ENCODE results near the gene LRRK1.

LRRK1 gene, protein sequence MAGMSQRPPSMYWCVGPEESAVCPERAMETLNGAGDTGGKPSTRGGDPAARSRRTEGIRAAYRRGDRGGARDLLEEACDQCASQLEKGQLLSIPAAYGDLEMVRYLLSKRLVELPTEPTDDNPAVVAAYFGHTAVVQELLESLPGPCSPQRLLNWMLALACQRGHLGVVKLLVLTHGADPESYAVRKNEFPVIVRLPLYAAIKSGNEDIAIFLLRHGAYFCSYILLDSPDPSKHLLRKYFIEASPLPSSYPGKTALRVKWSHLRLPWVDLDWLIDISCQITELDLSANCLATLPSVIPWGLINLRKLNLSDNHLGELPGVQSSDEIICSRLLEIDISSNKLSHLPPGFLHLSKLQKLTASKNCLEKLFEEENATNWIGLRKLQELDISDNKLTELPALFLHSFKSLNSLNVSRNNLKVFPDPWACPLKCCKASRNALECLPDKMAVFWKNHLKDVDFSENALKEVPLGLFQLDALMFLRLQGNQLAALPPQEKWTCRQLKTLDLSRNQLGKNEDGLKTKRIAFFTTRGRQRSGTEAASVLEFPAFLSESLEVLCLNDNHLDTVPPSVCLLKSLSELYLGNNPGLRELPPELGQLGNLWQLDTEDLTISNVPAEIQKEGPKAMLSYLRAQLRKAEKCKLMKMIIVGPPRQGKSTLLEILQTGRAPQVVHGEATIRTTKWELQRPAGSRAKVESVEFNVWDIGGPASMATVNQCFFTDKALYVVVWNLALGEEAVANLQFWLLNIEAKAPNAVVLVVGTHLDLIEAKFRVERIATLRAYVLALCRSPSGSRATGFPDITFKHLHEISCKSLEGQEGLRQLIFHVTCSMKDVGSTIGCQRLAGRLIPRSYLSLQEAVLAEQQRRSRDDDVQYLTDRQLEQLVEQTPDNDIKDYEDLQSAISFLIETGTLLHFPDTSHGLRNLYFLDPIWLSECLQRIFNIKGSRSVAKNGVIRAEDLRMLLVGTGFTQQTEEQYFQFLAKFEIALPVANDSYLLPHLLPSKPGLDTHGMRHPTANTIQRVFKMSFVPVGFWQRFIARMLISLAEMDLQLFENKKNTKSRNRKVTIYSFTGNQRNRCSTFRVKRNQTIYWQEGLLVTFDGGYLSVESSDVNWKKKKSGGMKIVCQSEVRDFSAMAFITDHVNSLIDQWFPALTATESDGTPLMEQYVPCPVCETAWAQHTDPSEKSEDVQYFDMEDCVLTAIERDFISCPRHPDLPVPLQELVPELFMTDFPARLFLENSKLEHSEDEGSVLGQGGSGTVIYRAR (N-terminal part only)

DNA sequence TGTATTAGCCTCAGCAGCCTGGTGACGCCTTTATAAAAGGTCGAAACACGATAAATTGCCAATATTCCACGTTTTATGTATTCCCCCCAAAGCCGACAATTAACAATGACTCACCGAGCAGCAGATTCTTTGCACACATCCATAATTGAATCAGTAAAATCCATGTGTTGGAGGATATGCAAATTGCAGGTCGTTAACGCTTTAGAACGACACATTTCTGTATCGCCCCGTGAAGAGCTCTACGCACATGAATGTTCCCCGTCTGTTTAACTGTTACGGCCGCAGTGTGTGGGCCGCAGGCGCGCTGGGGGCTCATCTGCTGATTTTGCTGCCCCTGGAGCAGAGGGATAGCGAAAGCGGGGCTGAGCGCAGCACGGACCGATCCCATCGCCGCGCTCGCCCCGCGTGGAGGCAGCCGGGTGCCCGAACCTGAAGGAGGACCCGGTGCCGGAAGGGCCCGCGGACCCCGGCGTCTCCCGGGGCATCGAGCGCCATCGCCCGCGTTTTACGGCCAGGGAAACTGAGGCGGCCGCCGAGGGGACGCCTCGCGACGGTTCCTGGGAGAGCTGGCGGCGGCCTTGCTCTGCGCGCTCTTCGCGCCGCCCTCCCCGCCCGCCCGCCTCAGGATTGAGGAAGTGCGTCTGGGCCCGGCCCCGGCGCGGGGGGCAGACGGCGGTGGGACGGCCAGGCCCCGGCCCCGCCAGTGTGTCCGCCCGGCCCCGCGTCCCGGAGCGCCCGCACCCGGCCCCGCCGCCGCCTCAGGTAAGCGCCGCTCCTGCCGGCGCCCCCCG is at the start of gene LRRK1:
TSS of gene LRRK1 (plus strand) at position 668 of the 791 bp plus-strand sequence. CDS start 5,276 bp downstream, outside the sequence.
- DNase-seq: peak; percentile 62

GRCh38 chr15:100873029-100873677 is 46.0 kb upstream of the LRRK1 start:
- DNase-seq: peak; percentile 76

- DNase-seq: no peak
Measured at GRCh38 chr15:100875495-100875894, 43.7 kb upstream of the LRRK1 start.

DNA sequence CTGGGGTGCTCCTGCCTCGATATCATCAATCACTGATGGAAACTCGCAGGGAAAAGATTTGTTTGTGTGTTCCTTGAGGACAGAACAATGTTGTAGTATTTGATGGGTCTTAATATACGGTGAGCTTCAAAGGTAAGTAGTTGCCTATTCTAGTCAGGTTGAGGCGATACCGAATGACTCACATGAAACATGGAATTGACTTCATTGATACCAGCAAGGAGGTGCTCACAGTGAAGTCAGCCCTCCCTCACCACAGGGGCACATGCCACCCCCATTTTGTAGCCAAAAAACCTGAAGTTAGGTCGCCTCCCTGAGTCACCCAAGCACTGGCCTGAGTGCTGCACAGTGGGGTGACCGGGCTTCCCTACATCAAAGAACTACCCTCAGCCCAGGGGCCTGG is 43.2 kb upstream of the LRRK1 start:
- DNase-seq: no peak

GRCh38 chr15:100877551-100877950 is 41.6 kb upstream of the LRRK1 start:
- DNase-seq: no peak

- no peak for DNase-seq
Measured at GRCh38 chr15:100878130-100878529, 41.0 kb upstream of the LRRK1 start.

- no peak for DNase-seq
Measured at GRCh38 chr15:100878648-100879047, 40.5 kb upstream of the LRRK1 start.

- DNase-seq: no peak
Measured at GRCh38 chr15:100879061-100879463, 40.1 kb upstream of the LRRK1 start.

DNA sequence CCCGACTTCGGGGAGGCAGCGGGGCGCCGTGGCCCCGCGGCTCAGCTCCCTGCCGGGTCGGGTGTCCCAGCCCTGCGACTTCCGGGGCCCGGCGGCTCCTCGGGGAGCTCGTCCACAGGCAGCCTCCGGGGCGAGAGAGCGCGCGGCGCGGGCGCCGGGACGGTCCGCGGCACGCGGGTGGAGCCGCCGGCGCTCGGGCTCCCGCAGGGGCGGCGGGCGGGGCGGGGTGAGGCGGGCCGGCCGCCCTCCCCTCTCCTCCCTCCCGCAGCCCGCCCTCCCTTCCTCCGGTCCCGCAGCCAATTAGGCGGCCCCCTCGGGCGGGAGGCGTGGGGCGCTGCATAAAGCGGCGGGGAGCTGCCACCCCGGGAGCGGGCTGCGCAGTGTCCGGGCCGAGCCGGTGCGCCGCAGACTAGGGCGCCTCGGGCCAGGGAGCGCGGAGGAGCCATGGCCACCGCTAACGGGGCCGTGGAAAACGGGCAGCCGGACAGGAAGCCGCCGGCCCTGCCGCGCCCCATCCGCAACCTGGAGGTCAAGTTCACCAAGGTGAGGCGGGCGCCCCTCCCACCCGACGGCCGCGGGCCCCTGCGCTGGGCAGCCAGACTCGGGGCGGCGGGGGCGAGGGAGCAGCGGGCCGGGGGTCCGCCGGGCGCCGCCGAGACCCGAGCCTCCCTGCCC is 39.6 kb upstream of the LRRK1 start, which contains the start of gene ALDH1A3:
TSS of gene ALDH1A3 (plus strand) at position 368 of the 675 bp plus-strand sequence. CDS start at position 445, 77 bp downstream.
- peak; percentile 72 for DNase-seq

- DNase-seq: peak; percentile 26
Measured at GRCh38 chr15:100880139-100880896, 38.8 kb upstream of the LRRK1 start.

GRCh38 chr15:100880897-100881242 is 38.3 kb upstream of the LRRK1 start:
- DNase-seq: no peak

DNA sequence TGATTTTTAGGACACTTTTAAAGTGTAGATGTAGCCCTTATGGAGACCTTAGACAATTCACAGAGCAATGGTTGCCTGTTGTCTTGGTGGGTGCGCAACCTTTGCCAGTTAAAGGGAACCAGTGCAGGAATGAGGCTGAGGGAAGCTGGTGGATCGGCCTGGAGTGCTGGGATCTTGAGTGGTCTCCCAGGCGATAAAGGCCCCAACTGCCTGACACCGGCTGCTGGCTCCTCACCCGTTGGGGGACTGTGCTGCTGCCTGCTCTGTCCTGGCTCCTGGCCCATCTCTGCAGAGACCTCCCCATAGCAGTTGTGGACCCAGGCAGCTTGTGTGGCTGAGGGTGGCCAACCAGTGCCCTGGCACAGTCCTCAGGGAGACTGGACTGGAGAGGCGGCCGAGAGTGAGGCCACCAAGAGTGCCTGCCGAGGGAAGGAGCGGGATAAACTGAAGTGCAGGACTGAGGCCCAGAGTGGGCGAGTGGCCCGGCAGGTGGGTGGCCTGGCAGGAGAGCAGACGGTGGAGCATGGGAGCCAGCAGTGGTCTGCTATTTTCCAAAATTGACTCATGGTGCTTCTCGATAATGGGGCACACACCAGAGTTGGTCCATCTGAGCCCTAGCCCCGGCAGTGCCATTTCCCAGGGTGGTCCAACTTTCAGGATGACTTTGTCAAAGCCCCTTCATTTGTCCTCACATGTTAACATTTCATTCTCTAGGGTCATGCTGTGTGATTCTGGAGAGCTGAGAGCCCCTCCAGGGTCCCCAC is 37.4 kb upstream of the LRRK1 start:
- no peak for DNase-seq

DNA sequence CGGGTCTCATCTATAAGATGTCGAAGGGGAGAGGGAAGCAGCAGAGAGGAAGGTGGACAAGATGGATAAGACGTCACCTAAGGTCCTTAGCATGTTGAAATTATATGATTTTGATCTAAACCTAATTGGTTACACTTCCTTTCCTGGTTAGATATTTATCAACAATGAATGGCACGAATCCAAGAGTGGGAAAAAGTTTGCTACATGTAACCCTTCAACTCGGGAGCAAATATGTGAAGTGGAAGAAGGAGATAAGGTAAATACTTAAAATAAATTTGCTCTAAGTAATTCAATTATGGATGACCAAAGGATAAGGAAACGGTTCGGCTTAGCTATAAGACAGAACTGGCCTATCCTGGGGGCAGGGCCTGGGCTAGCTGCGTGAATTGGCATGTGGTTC is 34.0 kb upstream of the LRRK1 start:
- no peak for DNase-seq

DNA sequence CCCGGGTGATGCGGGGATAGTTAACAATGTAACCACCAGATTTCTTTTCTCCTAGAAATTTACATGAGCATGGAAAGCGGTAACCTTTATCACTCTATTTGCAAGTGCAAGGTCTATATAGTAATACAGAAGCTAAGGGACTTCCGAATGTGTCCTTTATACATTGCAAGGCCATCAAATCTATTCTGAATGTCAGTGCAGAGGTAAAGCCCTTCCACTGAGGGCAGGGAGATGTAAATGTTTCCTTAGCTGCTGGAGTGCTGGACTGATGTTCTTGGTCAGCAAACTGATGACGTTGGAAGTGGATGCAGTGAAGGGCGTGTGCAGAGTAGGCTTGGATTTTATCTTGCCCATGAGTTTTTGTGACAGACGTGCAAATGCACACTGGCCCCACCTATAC is 33.3 kb upstream of the LRRK1 start:
- DNase-seq: no peak

DNA sequence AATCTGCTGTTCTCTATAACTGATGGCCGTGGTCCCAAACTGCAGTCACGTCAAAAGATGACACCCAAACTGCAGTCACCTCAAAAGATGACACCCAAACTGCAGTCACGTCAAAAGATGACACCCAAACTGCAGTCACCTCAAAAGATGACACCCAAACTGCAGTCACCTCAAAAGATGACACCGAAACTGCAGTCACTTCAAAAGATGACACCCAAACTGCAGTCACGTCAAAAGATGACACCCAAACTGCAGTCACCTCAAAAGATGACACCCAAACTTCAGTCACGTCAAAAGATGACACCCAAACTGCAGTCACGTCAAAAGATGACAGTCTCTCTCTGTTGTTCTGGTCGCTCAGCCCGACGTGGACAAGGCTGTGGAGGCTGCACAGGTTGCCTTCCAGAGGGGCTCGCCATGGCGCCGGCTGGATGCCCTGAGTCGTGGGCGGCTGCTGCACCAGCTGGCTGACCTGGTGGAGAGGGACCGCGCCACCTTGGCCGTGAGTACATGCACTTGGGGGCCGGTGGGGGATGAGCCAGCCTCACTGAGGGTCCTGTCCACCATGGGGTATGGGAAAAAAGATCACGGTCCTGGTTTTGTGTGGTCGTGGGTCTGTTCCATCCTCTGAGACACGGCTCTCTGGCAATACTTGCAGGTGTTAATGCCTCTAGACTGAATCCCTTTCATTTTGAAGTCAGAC is 31.8 kb upstream of the LRRK1 start:
- DNase-seq: no peak

DNA sequence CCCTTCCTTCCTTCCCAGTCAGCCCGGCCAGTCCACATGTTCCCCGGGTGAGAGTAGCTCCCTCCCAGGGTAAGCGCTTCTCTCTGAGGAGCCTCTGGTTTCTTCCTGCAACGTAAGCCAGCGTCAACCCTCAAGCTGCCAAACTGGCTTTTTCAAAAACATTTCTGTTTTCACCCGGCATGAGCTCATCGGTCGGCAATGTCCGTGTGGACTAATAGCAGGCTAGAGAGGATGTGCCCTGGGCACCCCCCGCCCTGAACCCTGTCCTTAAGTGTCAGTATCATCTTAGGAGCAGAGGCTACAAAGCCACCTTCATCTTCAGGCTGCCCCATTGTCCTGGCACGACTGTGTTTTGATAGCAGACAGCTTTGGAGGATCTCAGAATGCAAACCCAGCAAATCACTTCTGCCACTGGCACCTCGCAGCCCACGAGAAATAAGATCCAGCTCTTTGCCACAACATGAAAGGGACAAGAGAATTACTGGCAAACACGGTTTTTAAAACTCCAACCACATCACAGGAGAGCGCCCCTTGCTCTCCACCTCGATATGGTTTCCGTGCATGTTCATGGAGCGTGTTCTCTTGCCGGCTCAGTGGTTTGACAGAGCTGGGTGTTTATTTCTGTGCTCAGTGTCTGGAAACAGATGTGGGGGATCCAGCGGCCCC is 29.6 kb upstream of the LRRK1 start:
- peak; percentile 92 for DNase-seq

- no peak for DNase-seq
Measured at GRCh38 chr15:100890051-100890720, 29.0 kb upstream of the LRRK1 start.

DNA sequence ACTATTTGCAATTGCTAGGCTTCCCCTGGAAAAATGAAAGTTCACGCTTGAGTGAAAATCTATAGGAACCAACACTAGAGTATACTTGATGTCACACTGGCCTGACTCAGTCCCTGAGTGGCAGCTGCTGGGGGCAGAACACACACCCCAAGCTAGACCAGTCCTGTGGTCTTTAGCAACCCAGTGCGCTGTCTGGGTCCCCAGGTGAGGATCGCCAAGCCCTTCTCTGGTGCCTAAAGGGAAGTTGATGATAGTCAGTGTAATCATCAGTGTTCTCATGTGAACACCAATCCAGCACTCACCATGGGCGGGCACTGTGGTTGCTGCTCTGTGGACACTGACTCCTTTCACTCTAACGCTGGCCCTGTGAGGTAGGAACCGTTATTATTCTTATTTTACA is 28.3 kb upstream of the LRRK1 start:
- no peak for DNase-seq

Measured in EL (cell line).